NCI-H2107 (cell line): Measurements from ENCODE around the gene GP5.

Source experiments
- DNase-seq: peaks from one replicate; lab custom pipeline; 2025; lab: John Stamatoyannopoulos, UW

The GP5 gene

GRCh38 chr3:194376241-194376560 lies 22.9 kb downstream of the GP5 start:
- no peak for DNase-seq

GRCh38 chr3:194375473-194376240 lies 23.4 kb downstream of the GP5 start:
- peak; percentile 61 for DNase-seq

- no peak for DNase-seq
These were observed 24.1 kb downstream of the GP5 start for GRCh38 chr3:194374935-194375334.

GRCh38 chr3:194373899-194374298 lies 25.2 kb downstream of the GP5 start:
- DNase-seq = no peak

GRCh38 chr3:194373028-194373427 lies 26.0 kb downstream of the GP5 start:
- DNase-seq = no peak

GRCh38 chr3:194370753-194371152 lies 28.3 kb downstream of the GP5 start:
- no peak for DNase-seq

- DNase-seq = no peak
These were observed 29.4 kb downstream of the GP5 start, which contains the start of gene LRRC15 for GRCh38 chr3:194369522-194370279. LRRC15 (minus strand) TSS chr3:194369743; CDS start chr3:194361043, 8,700 bp downstream.

- no peak for DNase-seq
These were observed 30.1 kb downstream of the GP5 start for GRCh38 chr3:194368918-194369317.

GRCh38 chr3:194367992-194368841 lies 30.8 kb downstream of the GP5 start:
- no peak for DNase-seq

GRCh38 chr3:194365978-194366490 lies 33.0 kb downstream of the GP5 start:
- no peak for DNase-seq

GRCh38 chr3:194365526-194365925 lies 33.5 kb downstream of the GP5 start:
- no peak for DNase-seq

GRCh38 chr3:194364652-194365434 lies 34.2 kb downstream of the GP5 start:
- peak; percentile 88 for DNase-seq

- no peak for DNase-seq
These were observed 34.8 kb downstream of the GP5 start for GRCh38 chr3:194364314-194364651.

- DNase-seq = no peak
These were observed 38.5 kb downstream of the GP5 start for GRCh38 chr3:194360568-194360967.

- no peak for DNase-seq
These were observed 41.4 kb downstream of the GP5 start for GRCh38 chr3:194357681-194358080.

- DNase-seq = no peak
These were observed 43.7 kb downstream of the GP5 start for GRCh38 chr3:194355379-194355778.

GRCh38 chr3:194354315-194354714 lies 44.8 kb downstream of the GP5 start:
- DNase-seq = no peak

GRCh38 chr3:194352667-194353246 lies 46.3 kb downstream of the GP5 start:
- peak; percentile 42 for DNase-seq

GRCh38 chr3:194351952-194352536 lies 47.0 kb downstream of the GP5 start:
- no peak for DNase-seq

GRCh38 chr3:194351080-194351672 lies 47.9 kb downstream of the GP5 start, which contains the start of gene CPN2:
CPN2 (minus strand) TSS chr3:194351328; CDS start chr3:194342702, 8,626 bp downstream.
- no peak for DNase-seq
